ENCODE measurements around the gene PSMG3.

PSMG3 gene

DNA sequence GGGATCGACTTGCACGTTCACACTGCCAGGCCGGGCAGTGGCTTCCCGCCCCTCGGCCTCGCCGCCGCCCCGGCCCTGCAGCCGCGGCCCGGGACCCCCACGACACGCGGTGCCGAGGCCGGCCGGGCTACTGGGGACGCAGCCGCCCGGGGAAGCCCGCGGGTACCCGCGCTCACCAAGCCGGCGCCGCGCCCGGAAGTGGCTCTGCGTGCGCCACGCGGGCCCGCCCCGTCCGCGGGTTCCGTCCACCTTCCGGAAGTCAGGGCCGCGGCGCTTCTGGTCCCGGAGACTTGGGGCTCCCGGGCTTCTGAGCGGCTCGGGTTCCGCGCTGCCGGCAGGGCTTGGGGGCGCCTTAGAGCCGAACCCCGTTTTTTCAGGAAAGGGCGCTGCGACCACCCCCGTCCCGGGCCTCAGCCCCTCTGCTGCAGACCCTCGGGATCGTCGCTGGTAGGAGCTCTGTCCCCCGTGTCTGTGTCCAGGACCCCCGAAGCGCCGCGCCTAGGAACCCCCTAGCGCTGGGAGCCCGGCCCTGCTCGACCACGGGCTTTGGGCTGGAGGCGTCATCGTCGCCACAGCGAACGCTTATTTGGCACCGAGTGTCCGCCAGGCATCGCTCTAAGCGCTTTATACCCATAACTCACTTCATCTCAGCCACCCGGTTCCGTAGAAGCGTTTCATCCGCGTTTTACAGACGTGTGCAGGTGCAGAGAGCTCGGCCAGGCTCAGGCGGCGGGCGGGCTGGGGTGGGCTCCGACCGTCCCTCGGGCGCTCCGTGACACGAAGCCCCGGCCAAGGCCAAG is at the start of gene PSMG3:
Gene PSMG3, minus strand, starts transcription at position 200 of the 800 bp plus-strand sequence. CDS start 693 bp downstream, outside the sequence.
- DNase-seq: peak; percentile 86

DNA sequence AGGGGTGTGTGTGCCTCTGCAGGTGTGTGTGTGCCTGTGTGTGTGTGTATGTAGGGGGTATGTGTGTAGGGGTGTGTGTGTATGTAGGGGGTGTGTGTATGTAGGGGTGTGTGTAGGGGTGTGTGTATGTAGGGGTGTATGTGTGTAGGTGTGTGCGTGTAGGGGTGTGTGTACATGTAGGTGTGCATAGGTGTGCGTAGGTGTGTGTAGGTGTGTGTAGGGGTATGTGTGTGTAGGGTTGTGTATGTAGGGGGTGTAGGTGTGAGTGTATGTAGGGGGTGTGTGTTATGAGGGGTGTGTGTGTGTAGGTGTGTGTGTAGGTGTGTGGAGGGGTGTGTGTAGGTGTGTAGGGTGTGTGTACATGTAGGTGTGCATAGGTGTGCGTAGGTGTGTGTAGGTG is 48.6 kb upstream of the PSMG3 start:
- no peak for DNase-seq

- DNase-seq: no peak
Observed at GRCh38 chr7:1617957-1618356, 48.1 kb upstream of the PSMG3 start.

- DNase-seq: no peak
Observed at GRCh38 chr7:1616741-1617140, 46.9 kb upstream of the PSMG3 start.

- DNase-seq: no peak
Observed at GRCh38 chr7:1611708-1612241, 41.9 kb upstream of the PSMG3 start.

DNA sequence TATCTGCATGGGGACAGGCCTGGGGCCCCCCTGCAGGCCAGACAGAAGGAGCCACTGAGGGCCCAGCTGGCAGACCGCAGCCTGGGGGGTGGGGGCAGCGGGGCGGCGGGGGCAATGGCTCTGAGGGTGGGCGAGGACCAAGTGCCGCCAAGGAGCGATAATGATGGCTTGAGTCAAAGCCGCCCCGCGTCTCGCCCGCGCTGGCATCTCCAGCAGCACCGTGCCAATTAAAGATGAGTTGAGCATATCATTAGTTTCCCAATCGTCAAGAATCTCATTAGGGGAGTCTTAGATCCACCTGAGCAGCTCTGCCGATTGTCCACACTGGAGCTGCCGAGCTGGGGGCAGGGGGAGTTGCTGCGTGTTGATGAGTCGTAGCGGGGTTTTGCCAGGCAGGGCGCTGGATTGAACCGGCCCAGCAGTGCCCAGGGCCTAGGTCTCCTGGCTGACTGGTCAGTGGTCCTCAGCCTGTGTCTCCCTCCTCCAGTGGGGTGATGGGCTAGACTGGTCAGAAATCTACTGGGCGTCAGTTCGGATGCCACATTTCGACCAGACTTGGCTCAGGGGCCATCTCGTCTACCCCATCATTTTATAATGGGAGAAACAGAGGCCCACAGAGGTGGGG is 41.0 kb upstream of the PSMG3 start:
- DNase-seq: no peak

DNA sequence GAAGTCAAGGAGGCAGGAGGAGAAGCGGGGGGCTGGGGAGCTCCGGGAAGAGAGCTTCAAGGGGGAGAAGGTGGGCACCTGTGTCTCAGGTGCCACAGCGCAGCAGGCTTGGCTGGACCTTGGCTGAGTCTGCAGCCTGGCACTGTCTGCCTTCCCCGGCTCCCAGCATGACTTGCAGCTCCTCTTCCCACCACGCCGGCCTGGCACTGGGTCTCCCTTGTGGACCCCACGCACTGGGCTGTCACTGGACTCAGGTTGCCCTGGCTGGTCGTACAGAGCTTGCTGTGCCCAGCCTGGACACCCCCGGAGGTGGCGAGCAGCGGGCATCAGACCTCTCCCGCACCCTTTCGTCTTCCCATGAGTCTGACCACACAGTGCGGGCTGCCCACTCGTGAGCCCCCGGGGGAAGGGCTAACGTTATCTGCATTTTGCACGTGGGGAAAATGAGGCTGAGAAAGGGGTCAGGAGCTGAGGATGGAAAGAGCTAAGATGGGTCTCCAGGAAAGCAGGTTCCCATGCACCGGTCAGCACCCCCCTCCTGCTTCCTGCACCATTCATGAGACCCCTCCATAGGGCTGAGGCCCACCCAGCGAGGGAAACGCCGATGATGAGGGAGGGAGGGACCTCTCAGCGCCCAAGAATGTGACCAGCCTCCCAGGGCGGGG is 40.3 kb upstream of the PSMG3 start:
- no peak for DNase-seq

DNA sequence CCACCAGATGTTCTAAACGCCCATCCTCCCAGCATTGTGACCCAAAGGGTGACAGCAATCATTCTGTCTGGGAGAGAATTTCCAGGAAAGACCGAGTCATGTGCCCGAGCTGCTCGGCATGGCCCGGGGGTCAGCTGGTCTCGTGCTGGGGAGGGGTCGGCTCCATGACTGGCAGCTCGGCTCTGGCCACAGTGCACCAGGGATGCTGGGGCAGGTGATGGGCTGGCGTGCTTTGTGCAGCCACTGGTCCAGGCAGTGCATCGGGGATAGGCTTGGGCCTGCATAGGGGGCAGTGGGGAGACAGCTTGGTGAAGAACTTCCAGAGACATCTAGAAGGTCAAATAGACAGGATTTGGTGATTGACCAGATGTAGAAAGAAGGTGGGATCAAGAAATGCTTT is 39.2 kb upstream of the PSMG3 start:
- no peak for DNase-seq

GRCh38 chr7:1608318-1608717 is 38.5 kb upstream of the PSMG3 start:
- DNase-seq: no peak

DNA sequence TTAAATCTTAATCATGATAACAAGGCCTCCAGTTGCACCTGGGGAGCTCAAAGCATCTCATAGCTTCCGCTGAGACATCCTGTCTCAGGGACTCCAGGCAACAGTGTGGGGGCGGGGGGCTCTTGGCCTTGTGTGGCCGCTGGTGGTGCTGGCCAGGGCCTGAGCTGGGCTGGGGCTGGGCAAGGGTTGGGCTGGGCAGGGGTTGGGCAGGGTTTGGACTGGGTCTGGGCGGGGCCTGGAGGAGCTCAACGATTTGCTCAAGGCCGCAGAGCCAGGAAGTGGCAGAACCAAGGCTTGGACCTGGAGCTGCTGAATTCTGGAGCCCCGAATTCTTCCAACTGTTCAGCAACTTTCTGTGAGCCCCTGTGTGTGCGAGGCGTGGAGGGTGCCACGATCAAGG is 37.9 kb upstream of the PSMG3 start:
- DNase-seq: no peak

GRCh38 chr7:1607001-1607400 is 37.2 kb upstream of the PSMG3 start:
- DNase-seq: no peak

- DNase-seq: no peak
Observed at GRCh38 chr7:1604383-1604782, 34.6 kb upstream of the PSMG3 start.

- DNase-seq: no peak
Observed at GRCh38 chr7:1603346-1604225, 33.8 kb upstream of the PSMG3 start.

DNA sequence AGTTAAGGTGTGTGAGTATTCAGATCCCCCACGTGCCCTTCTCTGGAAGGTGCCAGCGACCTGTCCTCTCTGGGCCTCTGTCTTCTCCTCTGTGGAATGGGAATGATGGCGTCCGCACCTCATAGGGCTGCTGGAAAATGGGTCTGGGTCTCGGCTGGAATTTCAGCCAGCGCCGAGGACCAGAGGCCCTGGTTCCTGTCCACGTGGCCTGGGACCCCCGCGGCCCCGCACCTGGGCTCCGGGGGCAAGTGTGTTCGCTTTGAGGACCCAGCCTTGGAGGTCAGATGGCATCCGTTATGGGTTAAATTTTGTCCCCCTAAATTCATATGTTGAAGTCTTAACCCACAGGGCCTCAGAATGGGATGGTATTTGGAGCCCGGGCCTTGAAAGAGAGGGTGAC is 32.6 kb upstream of the PSMG3 start:
- DNase-seq: no peak

- no peak for DNase-seq
Observed at GRCh38 chr7:1601956-1602355, 32.1 kb upstream of the PSMG3 start.

DNA sequence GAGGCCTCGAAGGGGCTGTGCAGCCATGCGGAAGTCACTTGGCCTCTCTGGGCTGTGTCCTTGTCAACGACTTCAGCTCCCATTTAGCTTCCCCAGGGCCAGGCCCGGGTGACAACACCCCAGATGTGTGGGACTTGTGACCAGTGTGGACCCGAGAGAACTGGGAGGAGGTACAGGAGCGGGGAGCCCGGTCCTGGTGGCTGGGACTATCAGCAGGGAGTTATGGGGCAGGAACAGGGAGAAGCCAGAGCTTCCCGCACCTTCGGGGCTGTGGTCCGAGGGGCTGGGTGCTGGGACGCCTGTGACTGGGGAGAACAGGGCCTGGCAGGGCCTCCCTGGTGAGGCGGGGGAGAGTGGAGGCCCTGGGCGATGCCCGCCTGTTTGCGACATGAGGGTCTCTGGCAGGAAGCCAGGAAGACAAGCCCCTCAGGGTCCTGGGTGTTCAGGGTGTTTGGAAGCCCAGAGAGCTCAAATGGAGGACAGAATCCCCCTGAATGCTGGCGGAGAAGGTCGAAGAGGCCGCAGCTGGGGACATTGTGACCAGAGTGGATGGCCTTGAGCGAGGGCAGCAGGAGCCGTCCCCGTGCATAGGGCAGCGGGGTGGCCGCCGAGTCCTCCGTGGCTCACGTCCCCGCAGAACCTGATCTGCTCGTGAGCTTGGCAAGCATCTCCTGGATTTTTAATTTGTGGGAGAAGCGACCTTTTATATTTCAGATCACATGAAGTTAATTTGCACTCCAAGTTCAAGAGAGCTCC is 30.0 kb upstream of the PSMG3 start:
- DNase-seq: no peak

- no peak for DNase-seq
Observed at GRCh38 chr7:1598961-1599639, 29.3 kb upstream of the PSMG3 start.

DNA sequence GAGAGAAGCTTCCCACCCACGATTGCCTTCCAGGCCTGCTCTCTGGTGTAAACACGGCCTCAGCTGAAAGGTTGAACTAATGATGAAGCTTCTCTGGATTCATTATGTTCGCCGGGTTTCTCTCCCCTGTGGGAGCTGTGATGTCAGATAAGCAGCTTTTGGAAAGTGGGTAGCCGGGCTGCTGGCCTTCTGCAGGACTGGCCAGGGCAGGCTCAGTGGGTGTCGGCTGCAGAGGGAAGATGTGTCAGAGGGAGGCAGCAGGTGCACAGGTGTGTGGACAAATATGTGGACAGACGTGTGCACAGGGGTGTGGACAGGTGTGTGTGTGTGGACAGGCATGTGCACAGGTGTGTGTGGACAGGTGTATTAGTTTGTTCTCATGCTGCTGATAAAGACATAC is 28.5 kb upstream of the PSMG3 start:
- DNase-seq: no peak

GRCh38 chr7:1597791-1598190 is 28.0 kb upstream of the PSMG3 start:
- no peak for DNase-seq

DNA sequence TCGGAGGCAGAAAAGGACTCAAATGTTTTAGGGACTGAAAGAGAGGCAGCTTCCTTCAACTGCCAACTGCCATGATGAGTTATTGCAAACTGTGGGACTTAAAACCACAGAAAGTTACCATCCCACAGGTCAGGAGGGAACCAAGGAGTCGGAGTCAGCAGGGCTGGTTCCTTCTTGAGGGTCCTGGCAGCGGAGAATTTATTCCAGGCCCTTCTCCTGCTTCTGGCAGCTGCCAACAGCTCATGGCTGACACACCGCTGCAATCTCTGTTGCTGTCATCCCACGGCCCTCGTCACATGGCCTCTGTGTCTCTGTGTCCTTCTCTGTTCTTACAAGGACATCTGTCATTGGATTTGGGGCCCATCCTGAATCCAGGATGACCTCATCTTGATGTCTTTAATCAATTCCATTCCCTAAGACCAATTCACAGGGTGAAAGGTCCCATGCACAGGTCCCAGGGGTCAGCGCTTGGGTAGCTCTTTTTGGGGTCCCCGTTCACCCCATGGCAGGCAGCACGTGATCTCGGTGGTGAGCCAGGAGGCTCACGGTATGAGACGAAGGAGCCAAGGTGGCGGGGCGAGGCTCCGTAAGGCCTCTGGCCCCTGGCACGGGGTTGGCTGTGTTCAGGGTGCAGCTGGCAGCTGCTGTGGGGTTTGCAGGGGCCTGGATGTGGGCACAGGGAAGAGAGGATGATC is 27.4 kb upstream of the PSMG3 start:
- no peak for DNase-seq

Data from NCI-H1436 (cell line).